HG02759 (cell line): Measurements from ENCODE around the gene SHC3.

ENCODE experiments used
- ATAC-seq: cut with Tn5 transposase; IDR thresholded peaks from one replicate; pipeline ENCODE4 v1.9.1; 2021; ENCODE audit warnings: mild to moderate bottlenecking, moderate library complexity; ENCODE audit not compliant: unreplicated experiment

Gene SHC3

DNA sequence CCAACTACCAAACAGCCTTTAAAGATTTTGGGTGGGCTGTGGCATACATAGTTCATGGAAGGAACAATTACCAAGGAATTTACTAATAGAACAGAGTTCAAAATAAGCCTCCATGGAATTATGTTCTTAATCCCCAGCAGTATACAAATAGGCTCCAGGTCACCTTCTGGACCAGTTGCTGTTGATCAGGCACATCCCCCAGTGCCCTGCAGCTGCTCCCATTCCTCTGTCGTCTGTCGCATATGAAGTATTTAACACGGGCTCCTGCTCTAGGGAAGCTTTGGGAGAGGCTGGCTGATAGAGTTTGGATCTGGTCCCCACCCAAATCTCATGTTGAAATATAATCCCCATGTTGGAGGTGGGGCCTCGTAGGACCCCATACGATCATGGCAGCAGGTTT is 17.8 kb downstream of the SHC3 start:
- no peak for ATAC-seq

DNA sequence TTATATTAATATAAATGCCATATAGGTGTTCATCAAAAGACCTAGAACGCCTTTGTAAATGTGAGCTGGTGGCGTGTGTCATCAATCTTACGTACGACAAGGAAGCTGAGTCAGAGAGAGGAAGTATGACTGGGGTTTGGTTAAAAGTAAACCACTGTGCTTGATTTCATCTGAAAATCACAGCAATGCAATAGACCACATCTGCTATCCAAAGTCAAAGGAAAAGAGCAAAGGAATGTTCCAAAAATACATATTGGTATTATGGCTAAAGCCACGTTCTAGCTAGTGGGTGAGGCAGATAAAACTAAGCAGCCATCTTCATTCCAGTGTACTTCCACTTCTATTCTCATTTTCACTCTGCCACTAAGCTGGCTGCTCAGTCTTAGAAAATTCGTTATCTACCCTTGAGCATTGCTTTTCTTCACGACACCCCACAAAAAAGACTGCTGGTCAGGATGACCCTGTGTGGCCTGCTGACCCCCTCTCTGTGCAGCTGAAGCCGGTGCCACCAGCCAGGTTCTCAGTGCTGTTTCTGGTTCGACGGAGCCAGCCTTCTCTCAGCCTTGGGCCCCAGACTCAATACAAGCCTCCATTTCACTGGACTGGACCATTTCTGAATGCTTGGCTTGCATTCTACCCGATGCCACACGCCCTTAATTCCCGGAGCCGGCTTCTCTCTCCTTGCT is 23.8 kb downstream of the SHC3 start:
- ATAC-seq, result no peak

DNA sequence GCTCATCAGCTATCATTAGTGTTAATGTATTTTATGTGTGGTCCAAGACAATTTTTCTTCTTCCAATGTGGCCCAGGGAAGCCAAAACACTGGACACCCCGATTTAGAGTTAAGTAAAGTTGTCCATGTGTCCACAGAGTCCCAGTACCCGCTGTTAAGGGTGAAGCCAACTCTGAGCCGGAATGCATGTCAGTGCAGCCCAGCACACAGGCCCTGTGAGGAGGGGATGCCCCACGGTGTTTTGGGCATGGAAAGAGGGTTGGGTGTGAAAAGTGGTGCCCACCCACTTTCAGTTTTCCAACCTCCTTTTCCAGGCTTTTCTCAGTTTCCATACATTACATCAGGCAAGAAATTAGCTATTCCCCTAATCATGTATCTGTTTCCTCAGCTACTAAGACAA is 24.4 kb downstream of the SHC3 start:
- ATAC-seq, result no peak

DNA sequence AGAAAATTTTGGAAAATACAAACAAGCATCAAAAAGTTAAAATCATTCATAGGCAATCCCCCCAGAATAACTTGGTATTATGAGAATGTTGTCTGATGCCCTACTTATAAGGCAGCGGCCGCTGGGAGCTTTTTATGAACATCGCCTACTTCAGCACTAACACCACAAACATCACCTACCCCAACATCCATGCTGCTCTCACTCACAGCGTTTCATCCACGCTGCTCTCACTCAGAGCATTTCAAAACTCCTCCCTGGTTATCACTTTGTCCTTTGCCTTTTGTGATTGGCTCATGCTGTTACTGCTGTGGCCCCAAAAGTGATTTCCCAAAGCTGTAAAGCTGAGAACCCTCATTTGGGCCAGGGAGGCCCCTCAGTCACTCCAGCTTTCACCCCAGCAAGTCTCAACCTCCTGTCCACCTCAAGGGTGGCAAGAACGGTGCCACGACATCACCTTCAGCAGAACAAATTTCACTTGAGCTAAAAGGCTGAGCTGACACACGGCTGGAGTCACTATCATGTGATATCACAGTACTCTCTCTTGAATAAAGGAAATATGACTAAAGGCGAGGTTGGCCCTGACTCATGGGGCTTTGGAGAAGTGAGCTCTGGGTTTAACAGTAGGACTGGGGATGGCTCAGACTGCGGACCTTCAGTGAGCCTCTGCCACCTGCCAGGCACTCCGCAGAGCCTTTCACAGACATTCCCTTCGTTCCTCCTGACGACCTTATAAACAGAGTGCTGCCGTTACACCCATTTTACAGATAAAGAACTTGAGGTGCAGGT is 25.2 kb downstream of the SHC3 start:
- ATAC-seq, result no peak

DNA sequence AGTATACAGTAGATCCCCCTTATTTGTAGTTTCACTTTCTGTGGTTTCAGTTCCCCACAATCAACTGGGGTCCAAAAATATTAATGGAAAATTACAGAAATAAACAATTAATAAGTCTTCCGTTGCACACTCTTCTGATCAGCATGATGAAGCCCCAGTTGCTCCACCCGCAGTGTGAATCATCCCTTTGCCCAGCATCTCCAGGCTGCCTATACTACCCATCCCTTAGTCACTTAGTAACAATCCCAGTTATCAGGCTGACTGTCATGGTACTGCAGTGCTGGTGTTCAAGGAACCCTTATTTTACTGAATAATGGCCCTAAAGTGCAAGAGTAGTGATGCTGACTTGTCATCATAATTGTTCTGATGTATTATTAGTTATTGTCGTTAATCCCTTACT is 28.9 kb downstream of the SHC3 start:
- ATAC-seq, result no peak

DNA sequence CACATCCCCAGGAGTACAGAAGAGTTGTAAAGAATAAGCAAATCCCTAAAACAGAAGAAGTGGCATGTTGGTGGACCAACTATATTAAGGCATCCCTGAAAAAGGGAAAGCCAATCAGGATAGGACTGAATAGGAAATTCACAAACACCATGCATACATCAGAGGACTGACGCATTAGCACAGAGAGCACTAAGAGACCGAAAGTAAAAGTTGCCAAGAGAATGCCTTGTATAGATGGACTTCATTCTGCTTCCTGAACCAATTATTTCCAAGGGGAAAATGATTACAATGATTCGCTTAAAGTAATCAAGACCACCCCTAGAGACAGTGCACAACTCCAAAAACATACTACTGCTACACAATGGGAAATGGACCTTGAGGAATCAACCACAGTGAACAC is 33.5 kb downstream of the SHC3 start:
- no peak for ATAC-seq

DNA sequence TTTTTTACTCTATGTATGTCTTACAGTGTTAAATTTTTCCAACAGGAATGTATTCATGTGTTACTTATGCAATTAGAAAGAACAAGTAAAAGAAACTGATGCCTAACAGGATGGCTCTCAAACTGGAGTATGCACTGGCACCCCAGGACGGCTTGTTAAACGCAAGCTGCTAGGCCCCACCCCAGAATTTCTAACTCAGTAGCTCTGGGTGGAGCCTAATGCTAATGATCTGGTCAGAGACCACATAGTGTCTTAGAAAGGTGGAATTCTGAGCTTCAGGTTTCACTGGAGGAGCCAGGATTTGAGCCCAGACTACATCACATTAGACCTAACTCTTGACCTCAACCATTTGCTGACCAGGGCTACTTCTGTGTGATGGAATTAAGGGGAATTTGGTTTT is 34.4 kb downstream of the SHC3 start:
- ATAC-seq, result no peak

DNA sequence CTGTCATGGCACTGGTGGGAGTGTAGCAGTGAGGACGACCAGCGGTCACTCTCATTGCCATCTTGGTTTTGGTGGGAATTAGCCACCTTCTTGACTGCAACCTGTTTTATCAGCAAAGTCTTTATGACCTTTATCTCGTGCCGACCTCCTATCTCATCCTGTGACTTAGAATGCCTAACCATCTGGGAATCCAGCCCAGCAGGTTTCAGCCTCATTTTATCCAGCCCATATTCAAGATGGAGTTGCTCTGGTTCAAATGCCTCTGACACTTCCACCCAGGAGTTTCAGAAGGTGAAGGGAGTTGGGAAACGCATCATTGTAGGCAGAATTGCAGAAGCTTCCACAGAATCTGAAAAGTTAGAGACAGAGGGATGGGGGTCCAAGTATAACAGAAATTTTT is 35.4 kb downstream of the SHC3 start:
- no peak for ATAC-seq

DNA sequence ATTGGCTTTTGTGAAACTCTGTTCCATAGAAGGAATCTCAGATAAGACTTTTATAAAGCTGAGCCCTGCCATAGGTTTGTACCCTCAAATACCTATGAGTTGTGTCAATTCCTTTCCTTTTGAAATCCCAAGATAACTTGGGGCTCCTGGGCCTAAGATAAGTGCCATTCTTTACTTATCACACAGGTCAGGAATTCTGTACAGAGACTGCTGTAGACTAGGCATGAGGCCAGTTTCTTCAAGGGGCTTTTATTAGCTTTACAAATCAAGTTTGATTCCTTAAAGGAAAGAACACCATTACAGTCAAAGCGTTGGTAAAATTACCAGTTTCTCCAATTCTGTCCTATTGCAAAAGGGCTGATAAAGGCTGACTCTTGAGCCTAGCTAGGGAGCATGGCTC is 39.2 kb downstream of the SHC3 start:
- no peak for ATAC-seq

DNA sequence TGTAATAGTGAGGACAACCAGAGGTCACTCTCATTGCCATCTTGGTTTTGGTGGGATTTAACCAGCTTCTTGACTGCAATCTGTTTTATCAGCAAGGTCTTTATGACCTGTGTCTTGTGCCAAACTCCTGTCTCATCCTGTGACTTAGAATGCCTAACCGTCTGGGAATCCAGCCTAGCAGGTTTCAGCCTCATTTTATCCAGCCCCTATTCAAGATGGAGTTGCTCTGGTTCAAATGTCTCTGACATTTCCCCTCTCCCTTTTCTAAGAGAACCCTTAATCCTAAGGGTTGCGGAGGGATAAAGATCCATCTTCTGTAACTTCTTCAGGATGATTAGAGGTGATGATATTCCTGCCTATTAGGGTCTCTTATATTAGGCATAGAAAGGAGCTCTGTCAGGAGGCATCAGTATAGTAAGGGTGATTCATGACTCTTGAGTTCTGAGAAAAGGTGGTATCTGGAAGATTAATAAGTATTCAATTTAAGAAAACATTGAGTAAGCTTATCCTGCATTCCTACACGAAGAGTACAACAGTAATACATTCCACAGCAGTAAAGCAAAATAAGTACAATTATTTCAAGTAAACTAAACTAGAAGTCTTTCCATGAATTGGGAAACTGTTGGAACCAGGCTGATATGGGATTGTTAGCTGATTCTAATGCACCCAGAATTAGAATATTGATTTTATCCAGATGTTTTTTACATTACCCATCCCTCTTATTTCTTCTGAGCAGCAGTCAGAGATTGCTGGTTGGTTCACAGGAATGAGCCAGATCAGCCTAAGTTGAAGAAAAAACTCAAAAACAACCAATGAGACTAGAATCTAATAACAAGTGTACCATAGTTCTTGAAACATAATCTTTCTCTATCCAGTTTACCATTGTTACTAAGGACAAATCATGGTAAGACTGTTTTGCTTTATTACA is 39.9 kb downstream of the SHC3 start:
- ATAC-seq, result no peak

DNA sequence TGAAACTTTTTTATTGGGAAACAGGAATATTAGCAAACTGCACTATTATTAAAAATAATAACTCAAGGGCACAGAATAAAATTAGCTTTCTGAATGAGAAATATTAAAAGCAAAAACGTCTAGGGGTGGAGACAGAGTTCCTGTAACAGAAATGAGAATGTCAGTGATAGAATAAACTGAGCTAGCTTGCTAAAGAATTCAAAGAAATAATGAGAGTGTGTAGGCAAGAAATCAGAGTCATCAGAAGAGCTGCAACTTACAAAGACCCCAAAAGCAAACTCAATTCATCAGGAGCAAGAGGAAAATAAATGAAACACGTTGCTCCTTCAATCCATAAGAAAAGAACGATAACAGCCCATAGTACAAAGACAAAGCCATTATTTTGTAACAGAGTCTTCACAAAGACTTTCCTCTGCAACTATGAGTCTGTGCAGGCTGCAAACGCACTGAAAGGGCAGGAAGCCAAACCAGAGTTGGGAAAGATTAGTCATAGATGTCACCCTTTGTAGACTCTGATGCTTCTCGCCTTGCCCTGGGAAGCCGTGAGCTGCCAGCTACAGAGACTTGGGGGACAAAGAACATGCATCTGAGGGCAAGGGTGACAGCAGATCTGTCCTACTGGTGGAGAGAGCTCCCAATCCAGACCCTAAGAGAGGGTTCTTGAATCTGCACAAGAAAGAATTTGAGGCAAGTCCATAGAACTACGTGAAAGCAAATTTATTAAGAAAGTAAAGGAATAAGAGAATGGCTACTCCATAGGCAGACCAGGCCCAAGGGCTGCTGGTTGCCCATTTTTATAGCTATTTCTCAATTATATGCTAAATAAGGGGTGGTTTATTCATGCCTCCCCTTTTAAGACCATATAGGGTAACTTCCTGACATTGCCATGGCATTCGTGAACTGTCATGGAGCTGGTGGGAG is 40.8 kb downstream of the SHC3 start:
- ATAC-seq, result no peak

DNA sequence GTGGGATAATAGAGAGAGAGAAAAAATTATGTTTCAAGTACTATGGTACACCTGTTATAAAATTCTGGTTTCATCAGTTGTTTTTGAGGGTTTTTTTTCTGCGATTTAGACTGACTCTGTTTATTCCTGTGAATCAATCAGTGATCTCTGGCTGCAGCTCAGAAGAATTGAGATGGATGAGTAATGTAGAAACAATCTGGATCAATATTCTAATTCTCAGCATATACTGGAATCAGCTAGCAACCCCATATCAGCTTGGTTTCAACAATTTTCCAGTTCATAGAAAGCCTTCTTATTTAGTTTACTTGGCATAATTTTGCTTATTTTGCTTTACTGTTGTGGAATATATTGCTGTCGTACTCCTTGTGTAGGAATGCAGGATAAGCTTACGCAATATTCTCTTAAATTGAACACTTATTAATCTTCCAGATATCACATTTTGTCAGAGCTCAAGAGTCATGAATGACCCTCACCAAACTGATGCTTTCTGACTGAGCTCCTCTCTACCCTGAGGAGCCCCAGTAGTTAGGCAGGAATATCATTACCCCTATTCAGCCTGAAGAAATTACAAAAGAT is 42.9 kb downstream of the SHC3 start:
- no peak for ATAC-seq

DNA sequence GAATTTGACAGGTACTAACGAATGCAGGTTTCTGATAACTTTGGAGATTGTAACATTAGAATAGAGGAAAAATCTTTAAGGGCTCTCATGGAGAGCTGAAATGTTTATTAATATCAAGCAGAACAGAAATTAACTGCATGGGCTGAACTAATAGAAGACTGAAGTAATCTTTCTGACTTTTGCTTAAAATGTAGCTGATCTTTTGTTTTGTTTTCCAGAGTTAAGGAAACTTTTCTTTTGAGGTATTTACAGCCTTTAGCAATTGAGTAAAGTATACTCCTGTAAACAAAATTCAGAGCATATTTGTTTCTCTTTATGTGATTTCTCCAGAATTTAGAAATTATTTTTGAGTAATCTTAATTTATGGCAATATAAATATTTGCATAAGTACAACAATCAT is 43.9 kb downstream of the SHC3 start:
- no peak for ATAC-seq

DNA sequence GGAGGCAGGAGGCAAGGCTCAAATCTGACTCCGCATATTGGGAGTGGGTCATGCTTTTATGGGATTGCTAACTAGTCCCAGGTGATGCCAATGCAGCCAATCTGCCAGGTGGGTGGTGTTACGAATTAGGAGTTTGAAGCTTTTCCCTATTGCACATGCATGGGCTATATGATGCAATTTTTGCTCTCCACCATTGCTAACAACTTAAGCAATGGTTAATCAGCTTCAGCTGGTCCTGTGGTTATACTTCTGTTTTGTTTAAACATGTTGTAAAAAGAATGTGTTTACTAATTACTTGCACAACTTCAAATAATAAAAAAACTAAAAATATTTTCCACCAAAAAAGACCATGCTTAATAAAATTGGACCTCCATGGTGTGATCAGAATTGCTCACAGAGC is 55.7 kb downstream of the SHC3 start:
- ATAC-seq, result no peak

DNA sequence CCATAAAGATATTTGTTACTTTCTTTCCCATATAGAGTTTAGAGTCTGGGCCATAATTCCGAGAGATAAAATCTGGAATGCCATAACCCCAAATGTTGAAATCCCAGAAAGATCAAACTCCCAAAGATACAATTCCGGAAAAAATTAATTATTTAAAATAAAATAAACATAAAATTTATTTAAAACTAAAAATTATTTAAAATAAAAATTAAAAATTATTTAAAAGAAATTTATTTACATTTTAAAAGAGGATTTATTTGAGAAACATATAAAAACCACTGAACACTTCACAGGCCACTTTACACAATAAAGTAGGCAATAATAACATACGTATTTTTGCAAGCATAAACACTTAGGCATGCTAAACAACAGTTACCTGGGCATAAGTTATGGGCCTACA is 57.9 kb downstream of the SHC3 start:
- no peak for ATAC-seq

DNA sequence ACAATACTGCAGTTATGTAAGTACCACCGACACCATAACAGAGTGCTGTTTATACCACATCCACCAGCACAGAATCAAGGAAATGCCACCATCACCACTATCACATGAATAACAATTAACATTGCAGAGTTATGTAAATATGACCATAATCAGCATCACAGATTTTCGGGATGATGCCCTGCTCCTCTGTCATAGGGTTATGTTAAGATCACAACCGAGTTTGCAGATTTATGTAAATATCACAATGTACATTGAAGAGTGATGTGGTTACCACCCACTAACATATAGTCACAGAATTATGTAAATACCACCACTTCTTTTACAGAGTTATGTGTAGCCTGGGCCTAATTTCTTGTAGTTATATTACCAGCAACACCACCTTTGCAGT is 61.8 kb downstream of the SHC3 start:
- no peak for ATAC-seq

DNA sequence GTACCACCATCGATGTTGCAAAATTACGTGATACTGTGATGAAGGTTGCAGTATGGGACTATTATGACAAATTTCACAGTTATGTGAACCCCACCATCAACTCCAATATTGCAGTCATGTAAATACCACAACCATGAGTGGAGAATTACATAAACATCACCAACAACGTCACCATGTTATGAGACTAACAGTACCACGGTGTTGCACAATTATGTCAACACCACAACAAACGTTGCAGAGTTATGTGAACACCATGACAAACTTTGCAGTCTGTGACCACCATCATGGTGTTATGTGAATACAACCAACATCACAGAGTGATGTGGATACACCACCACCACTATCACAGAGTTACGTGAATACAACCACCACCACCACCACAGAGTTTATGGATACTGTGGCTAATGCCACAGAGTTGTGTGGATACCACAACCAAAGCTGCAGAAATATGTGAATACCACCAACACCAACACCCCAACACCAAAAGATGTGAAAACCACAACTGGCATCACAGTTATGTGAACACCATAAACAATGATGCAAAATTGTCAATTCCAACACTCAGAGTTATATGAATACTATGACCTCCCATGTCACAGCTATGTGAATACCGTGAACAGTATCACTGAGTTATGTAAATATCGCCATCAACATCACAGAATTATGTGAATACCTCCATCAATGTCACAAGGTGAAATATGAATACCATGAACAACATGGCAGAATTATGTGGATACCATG is 62.4 kb downstream of the SHC3 start:
- ATAC-seq, result no peak

DNA sequence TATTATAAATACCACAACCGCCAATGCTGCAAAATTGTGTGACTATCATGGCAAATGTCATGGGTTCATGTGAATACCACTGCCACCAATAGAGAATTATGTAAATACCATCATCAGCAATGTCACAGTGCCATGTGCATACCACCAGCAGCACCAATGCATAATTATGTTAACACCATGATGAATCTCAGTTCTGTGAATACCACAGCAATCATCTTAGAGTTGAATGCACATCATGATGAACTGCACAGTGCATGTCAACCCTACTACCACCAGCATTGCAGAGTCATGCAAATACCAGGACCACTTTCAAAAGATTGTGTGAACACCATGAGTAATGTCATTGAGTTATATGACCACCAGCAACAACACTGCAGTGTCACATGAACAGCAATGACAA is 63.2 kb downstream of the SHC3 start:
- no peak for ATAC-seq

DNA sequence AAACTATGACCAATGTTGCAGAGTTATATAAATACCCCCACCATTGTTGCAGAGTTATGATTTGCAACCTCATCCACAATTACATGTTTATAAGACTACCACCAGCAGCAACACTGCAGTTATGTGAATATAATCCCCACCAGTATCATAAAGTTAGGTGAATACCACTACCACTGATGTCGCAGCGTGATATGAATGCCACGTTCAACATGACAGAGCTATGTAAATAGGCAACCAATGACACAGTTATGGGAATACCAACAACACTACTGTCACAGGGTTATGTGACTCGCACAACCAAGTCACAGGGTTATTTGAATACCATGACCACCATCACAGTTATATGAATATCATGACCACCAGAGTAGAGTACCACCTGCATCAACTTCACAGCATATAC is 63.9 kb downstream of the SHC3 start:
- no peak for ATAC-seq

DNA sequence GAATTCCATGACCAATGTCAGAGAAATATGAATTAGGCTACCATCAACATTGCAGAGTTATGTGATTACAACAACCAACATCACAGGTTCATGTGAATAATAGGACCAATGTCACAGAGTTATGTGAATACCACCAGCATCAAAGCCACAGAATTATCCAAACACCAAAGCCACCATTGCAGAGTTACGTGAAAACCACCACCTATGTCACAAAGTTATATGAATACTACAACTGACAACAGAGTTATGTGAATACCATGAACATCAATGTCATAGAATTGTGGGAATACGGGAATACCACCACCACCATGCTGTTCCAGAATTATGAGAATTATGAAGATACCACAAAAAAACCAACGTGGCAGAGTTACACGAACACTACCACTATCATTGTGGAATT is 64.8 kb downstream of the SHC3 start:
- no peak for ATAC-seq
